ENCODE measurements around the gene KCNB1.

- TF ChIP-seq CTCF (IDR thresholded peaks at IDR 0.05) (no peak), POLR2AphosphoS5 (IDR thresholded peaks at IDR 0.05) (no peak)
Measured at GRCh38 chr20:49457444-49457843, 25.0 kb downstream of the KCNB1 start.

Measured in stomach (tissue), 4 donors.